HEK293 (cell line): ENCODE data around the gene ARAP3.

Experiments used
- CTCF ChIA-PET: fragments of 350-600 bp; formaldehyde crosslinking; extraction: SDS; loops from one replicate; lab custom pipeline; 2021; ENCODE audit warnings: antibody characterized with exemption; lab: Yijun Ruan, JAX
- POLR2A ChIA-PET: fragments of 300-600 bp; formaldehyde crosslinking; extraction: SDS; loops from one replicate; lab custom pipeline; 2020; ENCODE audit warnings: antibody characterized with exemption, inconsistent platforms; lab: Yijun Ruan, JAX
- H3K27ac ChIP-seq: fragments of 200-500 bp; sonication (Bioruptor generic); 2 replicates; pipeline ENCODE4 v1.5.1; 2014; ENCODE audit warnings: low read depth, low read length, control low read depth, inconsistent platforms; ENCODE audit errors: extremely low read depth
- H3K36me3 ChIP-seq, 2 experiments: fragments of 200-500 bp in 1 of 2; sonication (Bioruptor generic) in 1 of 2; 1 replicate in 1 of 2; 2 replicates in 1 of 2; pipeline ENCODE4 v1.5.1; 2014 to 2017; ENCODE audit warnings: inconsistent platforms in 2 of 2, low read length in 2 of 2; ENCODE audit not compliant: control insufficient read depth in 2 of 2, insufficient read depth in 1 of 2
- H3K4me1 ChIP-seq: fragments of 200-500 bp; sonication (Bioruptor generic); 2 replicates; pipeline ENCODE4 v1.5.1; 2014; ENCODE audit warnings: mild to moderate bottlenecking, low read length, inconsistent platforms; ENCODE audit not compliant: control insufficient read depth, insufficient read depth
- H3K4me3 ChIP-seq: 2 replicates; pipeline ENCODE4 v1.5.1; 2011; ENCODE audit warnings: low read depth, mild to moderate bottlenecking, control low read depth, low read length, moderate library complexity
- H3K9me3 ChIP-seq: fragments of 200-500 bp; sonication (Bioruptor generic); 2 replicates; pipeline ENCODE4 v1.5.1; 2014; ENCODE audit warnings: low read depth, low read length, inconsistent platforms; ENCODE audit not compliant: control insufficient read depth, insufficient read depth
- FEZF1 ChIP-seq: fragments of 450-650 bp; formaldehyde crosslinking; IDR thresholded peaks from 2 replicates; pipeline ENCODE4 v1.5.1; 2016; ENCODE audit warnings: missing biosample characterization, missing genetic modification characterization
- HOXD13 ChIP-seq: sonication (generic); formaldehyde crosslinking; IDR thresholded peaks from 2 replicates; pipeline ENCODE4 v1.8.0; 2022; ENCODE audit warnings: missing genetic modification reagents, borderline replicate concordance
- KLF16 ChIP-seq: fragments of 450-650 bp; formaldehyde crosslinking; IDR thresholded peaks from 2 replicates; pipeline ENCODE4 v1.5.1; 2017; ENCODE audit warnings: missing biosample characterization, missing genetic modification characterization
- OVOL3 ChIP-seq: fragments of 450-650 bp; formaldehyde crosslinking; IDR thresholded peaks from 2 replicates; pipeline ENCODE4 v1.5.1; 2016; ENCODE audit warnings: missing biosample characterization, missing genetic modification characterization
- REPIN1 ChIP-seq: fragments of 450-650 bp; formaldehyde crosslinking; IDR thresholded peaks from 2 replicates; pipeline ENCODE4 v1.5.1; 2017; ENCODE audit warnings: missing biosample characterization, missing genetic modification characterization, low read depth
- SCRT2 ChIP-seq: fragments of 450-650 bp; formaldehyde crosslinking; IDR thresholded peaks from 2 replicates; pipeline ENCODE4 v1.5.1; 2016; ENCODE audit warnings: missing biosample characterization, missing genetic modification characterization
- TCF7L2 ChIP-seq: IDR thresholded peaks from 2 replicates; pipeline ENCODE4 v1.6.1; 2011; ENCODE audit warnings: low read depth, mild to moderate bottlenecking, inconsistent platforms, low read length, moderate library complexity, borderline replicate concordance
- ZBTB20 ChIP-seq: fragments of 450-650 bp; formaldehyde crosslinking; IDR thresholded peaks from 2 replicates; pipeline ENCODE4 v1.5.1; 2016; ENCODE audit warnings: missing biosample characterization, missing genetic modification characterization
- ZNF24 ChIP-seq: fragments of 450-650 bp; formaldehyde crosslinking; IDR thresholded peaks from 2 replicates; pipeline ENCODE4 v1.5.1; 2016; ENCODE audit warnings: missing biosample characterization, missing genetic modification characterization
- ZNF274 ChIP-seq, 2 experiments: fragments of 200-500 bp in 1 of 2; fragments of 450-650 bp in 1 of 2; sonication (Bioruptor generic) in 1 of 2; formaldehyde crosslinking in 1 of 2; IDR thresholded peaks; 2 replicates each; pipeline versions ENCODE4 v1.5.1 to v1.6.1; 2014 to 2016; ENCODE audit warnings: borderline replicate concordance in 1 of 2, inconsistent platforms in 1 of 2, low read length in 1 of 2, missing biosample characterization in 1 of 2, missing genetic modification characterization in 1 of 2
- ZNF391 ChIP-seq: fragments of 450-650 bp; formaldehyde crosslinking; IDR thresholded peaks from 2 replicates; pipeline ENCODE4 v1.5.1; 2016; ENCODE audit warnings: low read depth, missing biosample characterization, missing genetic modification characterization, borderline replicate concordance
- ZNF510 ChIP-seq: fragments of 450-650 bp; formaldehyde crosslinking; IDR thresholded peaks from 2 replicates; pipeline ENCODE4 v1.5.1; 2018; ENCODE audit warnings: mild to moderate bottlenecking, missing genetic modification characterization, missing biosample characterization; ENCODE audit not compliant: insufficient replicate concordance
- ZNF660 ChIP-seq: fragments of 450-650 bp; IDR thresholded peaks from 2 replicates; pipeline ENCODE4 v1.5.1; 2018; ENCODE audit warnings: missing biosample characterization, mild to moderate bottlenecking, missing genetic modification characterization
- ZNF701 ChIP-seq: fragments of 450-650 bp; formaldehyde crosslinking; IDR thresholded peaks from 2 replicates; pipeline ENCODE4 v1.5.1; 2016; ENCODE audit warnings: missing biosample characterization, missing genetic modification characterization
- TF ChIP-seq, protein P1 (sequence below): fragments of 450-650 bp; formaldehyde crosslinking; IDR thresholded peaks from 2 replicates; pipeline ENCODE4 v1.5.1; 2017; ENCODE audit warnings: missing biosample characterization, missing genetic modification characterization
- TF ChIP-seq, protein P2 (sequence below): fragments of 450-650 bp; formaldehyde crosslinking; IDR thresholded peaks from 2 replicates; pipeline ENCODE4 v1.5.1; 2016; ENCODE audit warnings: missing biosample characterization, missing genetic modification characterization, borderline replicate concordance
- TF ChIP-seq, protein P3 (sequence below): fragments of 450-650 bp; formaldehyde crosslinking; IDR thresholded peaks from 2 replicates; pipeline ENCODE4 v1.5.1; 2017; ENCODE audit warnings: missing biosample characterization, missing genetic modification characterization
- TF ChIP-seq, protein P4 (sequence below): fragments of 450-650 bp; formaldehyde crosslinking; conservative IDR thresholded peaks from 2 replicates; pipeline ENCODE4 v1.5.1; 2016; ENCODE audit warnings: low read depth, missing biosample characterization, missing genetic modification characterization
- TF ChIP-seq, protein P5 (sequence below): fragments of 450-650 bp; formaldehyde crosslinking; IDR thresholded peaks from 2 replicates; pipeline ENCODE4 v1.5.1; 2016; ENCODE audit warnings: missing biosample characterization, missing genetic modification characterization
- TF ChIP-seq, protein P6 (sequence below): sonication (generic); formaldehyde crosslinking; IDR thresholded peaks from 2 replicates; pipeline ENCODE4 v1.8.1; 2022; ENCODE audit warnings: mild to moderate bottlenecking, moderate library complexity, missing genetic modification reagents
- TF ChIP-seq, protein P7 (sequence below): fragments of 450-650 bp; formaldehyde crosslinking; IDR thresholded peaks from 2 replicates; pipeline ENCODE4 v1.5.1; 2016; ENCODE audit warnings: missing biosample characterization, missing genetic modification characterization

The ARAP3 gene

DNA sequence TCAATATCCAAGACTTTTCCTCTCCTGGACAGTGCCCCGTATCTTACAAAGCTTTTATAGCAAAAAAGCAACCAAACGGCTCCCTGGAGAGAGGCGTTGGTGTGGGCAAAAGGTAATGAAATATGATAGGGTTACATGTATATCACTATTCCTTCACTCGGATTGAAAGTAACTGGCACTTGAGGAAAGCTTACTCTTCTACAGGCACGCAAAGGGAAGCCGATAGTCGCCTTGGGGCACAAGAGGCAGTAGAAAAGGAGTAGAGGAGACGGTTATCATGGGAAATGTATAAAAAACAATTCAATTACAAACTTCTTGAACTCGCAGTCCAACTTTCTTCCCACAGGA lies 64.4 kb downstream of the ARAP3 start (continued):
- TF ChIP-seq, protein P1, sequence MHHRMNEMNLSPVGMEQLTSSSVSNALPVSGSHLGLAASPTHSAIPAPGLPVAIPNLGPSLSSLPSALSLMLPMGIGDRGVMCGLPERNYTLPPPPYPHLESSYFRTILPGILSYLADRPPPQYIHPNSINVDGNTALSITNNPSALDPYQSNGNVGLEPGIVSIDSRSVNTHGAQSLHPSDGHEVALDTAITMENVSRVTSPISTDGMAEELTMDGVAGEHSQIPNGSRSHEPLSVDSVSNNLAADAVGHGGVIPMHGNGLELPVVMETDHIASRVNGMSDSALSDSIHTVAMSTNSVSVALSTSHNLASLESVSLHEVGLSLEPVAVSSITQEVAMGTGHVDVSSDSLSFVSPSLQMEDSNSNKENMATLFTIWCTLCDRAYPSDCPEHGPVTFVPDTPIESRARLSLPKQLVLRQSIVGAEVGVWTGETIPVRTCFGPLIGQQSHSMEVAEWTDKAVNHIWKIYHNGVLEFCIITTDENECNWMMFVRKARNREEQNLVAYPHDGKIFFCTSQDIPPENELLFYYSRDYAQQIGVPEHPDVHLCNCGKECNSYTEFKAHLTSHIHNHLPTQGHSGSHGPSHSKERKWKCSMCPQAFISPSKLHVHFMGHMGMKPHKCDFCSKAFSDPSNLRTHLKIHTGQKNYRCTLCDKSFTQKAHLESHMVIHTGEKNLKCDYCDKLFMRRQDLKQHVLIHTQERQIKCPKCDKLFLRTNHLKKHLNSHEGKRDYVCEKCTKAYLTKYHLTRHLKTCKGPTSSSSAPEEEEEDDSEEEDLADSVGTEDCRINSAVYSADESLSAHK (tag by site-specific recombination), result peak; percentile 54; the same call in 1 of the 2 replicates
- peak; percentile 17; the same call in 1 of the 2 replicates for TF ChIP-seq TCF7L2
- TF ChIP-seq ZBTB20, result 0 out of 2 replicates have a peak, but pooled peaks have one; percentile 29
- TF ChIP-seq ZNF660 (tag by site-specific recombination), result peak; percentile 67
- TF ChIP-seq, protein P2, sequence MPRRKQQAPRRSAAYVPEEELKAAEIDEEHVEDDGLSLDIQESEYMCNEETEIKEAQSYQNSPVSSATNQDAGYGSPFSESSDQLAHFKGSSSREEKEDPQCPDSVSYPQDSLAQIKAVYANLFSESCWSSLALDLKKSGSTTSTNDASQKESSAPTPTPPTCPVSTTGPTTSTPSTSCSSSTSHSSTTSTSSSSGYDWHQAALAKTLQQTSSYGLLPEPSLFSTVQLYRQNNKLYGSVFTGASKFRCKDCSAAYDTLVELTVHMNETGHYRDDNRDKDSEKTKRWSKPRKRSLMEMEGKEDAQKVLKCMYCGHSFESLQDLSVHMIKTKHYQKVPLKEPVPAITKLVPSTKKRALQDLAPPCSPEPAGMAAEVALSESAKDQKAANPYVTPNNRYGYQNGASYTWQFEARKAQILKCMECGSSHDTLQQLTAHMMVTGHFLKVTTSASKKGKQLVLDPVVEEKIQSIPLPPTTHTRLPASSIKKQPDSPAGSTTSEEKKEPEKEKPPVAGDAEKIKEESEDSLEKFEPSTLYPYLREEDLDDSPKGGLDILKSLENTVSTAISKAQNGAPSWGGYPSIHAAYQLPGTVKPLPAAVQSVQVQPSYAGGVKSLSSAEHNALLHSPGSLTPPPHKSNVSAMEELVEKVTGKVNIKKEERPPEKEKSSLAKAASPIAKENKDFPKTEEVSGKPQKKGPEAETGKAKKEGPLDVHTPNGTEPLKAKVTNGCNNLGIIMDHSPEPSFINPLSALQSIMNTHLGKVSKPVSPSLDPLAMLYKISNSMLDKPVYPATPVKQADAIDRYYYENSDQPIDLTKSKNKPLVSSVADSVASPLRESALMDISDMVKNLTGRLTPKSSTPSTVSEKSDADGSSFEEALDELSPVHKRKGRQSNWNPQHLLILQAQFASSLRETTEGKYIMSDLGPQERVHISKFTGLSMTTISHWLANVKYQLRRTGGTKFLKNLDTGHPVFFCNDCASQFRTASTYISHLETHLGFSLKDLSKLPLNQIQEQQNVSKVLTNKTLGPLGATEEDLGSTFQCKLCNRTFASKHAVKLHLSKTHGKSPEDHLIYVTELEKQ (tag by site-specific recombination), result no peak
- TF ChIP-seq KLF16 (tag by site-specific recombination), result no peak
- peak; percentile 86 for TF ChIP-seq FEZF1 (tag by site-specific recombination)
- TF ChIP-seq ZNF24 (tag by site-specific recombination), result peak; percentile 86
- TF ChIP-seq, protein P3, sequence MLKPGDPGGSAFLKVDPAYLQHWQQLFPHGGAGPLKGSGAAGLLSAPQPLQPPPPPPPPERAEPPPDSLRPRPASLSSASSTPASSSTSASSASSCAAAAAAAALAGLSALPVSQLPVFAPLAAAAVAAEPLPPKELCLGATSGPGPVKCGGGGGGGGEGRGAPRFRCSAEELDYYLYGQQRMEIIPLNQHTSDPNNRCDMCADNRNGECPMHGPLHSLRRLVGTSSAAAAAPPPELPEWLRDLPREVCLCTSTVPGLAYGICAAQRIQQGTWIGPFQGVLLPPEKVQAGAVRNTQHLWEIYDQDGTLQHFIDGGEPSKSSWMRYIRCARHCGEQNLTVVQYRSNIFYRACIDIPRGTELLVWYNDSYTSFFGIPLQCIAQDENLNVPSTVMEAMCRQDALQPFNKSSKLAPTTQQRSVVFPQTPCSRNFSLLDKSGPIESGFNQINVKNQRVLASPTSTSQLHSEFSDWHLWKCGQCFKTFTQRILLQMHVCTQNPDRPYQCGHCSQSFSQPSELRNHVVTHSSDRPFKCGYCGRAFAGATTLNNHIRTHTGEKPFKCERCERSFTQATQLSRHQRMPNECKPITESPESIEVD (tag by site-specific recombination), result peak; percentile 96
- TF ChIP-seq, protein P4, sequence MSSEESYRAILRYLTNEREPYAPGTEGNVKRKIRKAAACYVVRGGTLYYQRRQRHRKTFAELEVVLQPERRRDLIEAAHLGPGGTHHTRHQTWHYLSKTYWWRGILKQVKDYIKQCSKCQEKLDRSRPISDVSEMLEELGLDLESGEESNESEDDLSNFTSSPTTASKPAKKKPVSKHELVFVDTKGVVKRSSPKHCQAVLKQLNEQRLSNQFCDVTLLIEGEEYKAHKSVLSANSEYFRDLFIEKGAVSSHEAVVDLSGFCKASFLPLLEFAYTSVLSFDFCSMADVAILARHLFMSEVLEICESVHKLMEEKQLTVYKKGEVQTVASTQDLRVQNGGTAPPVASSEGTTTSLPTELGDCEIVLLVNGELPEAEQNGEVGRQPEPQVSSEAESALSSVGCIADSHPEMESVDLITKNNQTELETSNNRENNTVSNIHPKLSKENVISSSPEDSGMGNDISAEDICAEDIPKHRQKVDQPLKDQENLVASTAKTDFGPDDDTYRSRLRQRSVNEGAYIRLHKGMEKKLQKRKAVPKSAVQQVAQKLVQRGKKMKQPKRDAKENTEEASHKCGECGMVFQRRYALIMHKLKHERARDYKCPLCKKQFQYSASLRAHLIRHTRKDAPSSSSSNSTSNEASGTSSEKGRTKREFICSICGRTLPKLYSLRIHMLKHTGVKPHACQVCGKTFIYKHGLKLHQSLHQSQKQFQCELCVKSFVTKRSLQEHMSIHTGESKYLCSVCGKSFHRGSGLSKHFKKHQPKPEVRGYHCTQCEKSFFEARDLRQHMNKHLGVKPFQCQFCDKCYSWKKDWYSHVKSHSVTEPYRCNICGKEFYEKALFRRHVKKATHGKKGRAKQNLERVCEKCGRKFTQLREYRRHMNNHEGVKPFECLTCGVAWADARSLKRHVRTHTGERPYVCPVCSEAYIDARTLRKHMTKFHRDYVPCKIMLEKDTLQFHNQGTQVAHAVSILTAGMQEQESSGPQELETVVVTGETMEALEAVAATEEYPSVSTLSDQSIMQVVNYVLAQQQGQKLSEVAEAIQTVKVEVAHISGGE (tag by site-specific recombination), result no peak

DNA sequence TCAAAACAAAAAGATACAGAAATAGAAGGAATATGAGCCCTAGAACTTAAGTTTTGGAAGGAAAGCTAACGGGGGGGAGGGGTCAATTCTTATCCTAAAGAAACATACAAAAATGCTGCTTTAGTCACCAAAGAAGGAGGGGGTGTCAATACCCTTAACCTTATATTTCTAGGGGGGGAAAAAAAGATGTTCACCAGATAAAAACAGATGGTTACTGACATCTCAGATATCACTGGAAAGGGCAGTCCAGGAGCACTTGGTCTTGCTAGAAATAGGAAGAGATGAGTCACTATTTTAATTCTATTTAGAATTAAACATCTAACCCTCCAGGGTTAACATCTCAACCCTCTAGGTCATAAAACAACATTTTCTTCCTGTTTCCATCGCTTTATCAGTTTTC lies 64.9 kb downstream of the ARAP3 start:
- Histone ChIP-seq H3K4me1 (peaks cover 30% of the 10 kb centered on the region), H3K4me3 (peak overlapping the region; percentile 81), H3K27ac (peak overlapping the region; percentile 78; the same call in 1 of the 2 replicates), H3K36me3 (peaks cover 18 to 31% of the 10 kb centered on the region in 2 experiments), H3K9me3 (no peaks in the 10 kb centered on the region)
- POLR2A ChIA-PET, result interaction anchor here (0.5 to 3.0 kb wide), 3 partner anchors 20 to 43 kb away, joined by 4 to 37 read pairs (median 27); partner anchors contain the start of genes HDAC3 and RELL2
- CTCF ChIA-PET, result interaction anchor here (1.0 to 3.9 kb wide), 11 partner anchors 10 to 200 kb away, joined by 3 to 51 read pairs (median 5); partner anchors contain the start of genes HDAC3 and RELL2
- no peak for TF ChIP-seq ZNF274 (IDR thresholded peaks at IDR 0.05; ENCODE audit: low read length)
- TF ChIP-seq ZNF274 (tag by site-specific recombination; IDR thresholded peaks at IDR 0.05; ENCODE audit: borderline replicate concordance), result no peak
- TF ChIP-seq ZNF701 (tag by site-specific recombination), result no peak
- TF ChIP-seq HOXD13 (CRISPR knock-in tag), result no peak
- no peak for TF ChIP-seq ZNF391 (tag by site-specific recombination)
- TF ChIP-seq, protein P5, sequence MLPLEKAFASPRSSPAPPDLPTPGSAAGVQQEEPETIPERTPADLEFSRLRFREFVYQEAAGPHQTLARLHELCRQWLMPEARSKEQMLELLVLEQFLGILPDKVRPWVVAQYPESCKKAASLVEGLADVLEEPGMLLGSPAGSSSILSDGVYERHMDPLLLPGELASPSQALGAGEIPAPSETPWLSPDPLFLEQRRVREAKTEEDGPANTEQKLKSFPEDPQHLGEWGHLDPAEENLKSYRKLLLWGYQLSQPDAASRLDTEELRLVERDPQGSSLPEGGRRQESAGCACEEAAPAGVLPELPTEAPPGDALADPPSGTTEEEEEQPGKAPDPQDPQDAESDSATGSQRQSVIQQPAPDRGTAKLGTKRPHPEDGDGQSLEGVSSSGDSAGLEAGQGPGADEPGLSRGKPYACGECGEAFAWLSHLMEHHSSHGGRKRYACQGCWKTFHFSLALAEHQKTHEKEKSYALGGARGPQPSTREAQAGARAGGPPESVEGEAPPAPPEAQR (tag by site-specific recombination), result no peak
- TF ChIP-seq REPIN1 (tag by site-specific recombination), result no peak
- TF ChIP-seq ZNF510 (tag by site-specific recombination), result no peak
- no peak for TF ChIP-seq SCRT2 (tag by site-specific recombination)
- no peak for TF ChIP-seq OVOL3 (tag by site-specific recombination)
- TF ChIP-seq, protein P6, sequence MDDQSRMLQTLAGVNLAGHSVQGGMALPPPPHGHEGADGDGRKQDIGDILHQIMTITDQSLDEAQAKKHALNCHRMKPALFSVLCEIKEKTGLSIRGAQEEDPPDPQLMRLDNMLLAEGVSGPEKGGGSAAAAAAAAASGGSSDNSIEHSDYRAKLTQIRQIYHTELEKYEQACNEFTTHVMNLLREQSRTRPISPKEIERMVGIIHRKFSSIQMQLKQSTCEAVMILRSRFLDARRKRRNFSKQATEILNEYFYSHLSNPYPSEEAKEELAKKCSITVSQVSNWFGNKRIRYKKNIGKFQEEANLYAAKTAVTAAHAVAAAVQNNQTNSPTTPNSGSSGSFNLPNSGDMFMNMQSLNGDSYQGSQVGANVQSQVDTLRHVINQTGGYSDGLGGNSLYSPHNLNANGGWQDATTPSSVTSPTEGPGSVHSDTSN (CRISPR knock-in tag), result no peak
- no peak for TF ChIP-seq KLF16 (tag by site-specific recombination)
- TF ChIP-seq, protein P7, sequence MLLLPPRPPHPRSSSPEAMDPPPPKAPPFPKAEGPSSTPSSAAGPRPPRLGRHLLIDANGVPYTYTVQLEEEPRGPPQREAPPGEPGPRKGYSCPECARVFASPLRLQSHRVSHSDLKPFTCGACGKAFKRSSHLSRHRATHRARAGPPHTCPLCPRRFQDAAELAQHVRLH, result no peak
